Activated T-helper 1 cell treated with Interleukin-2 at 50 U/mL for 16 hours (primary cell): ENCODE measurements around the gene ITGB1.

Experiments
- DNase-seq: peaks from one replicate; pipeline ENCODE4 v3.0.0-alpha.2; 2020; ENCODE audit warnings: low read depth

The ITGB1 gene

GRCh38 chr10:32889631-32890212 is 68.3 kb downstream of the ITGB1 start:
- no peak for DNase-seq

GRCh38 chr10:32888161-32888927 is 69.7 kb downstream of the ITGB1 start:
- DNase-seq, result no peak

- DNase-seq, result no peak
Observed at GRCh38 chr10:32887481-32887880, 70.5 kb downstream of the ITGB1 start.

GRCh38 chr10:32882076-32882475 is 76.0 kb downstream of the ITGB1 start:
- DNase-seq, result no peak

- no peak for DNase-seq
Observed at GRCh38 chr10:32878646-32879045, 79.4 kb downstream of the ITGB1 start.

GRCh38 chr10:32877915-32878314 is 80.1 kb downstream of the ITGB1 start:
- no peak for DNase-seq

GRCh38 chr10:32865170-32865569 is 92.9 kb downstream of the ITGB1 start:
- no peak for DNase-seq

- no peak for DNase-seq
Observed at GRCh38 chr10:32854435-32854834, 103.6 kb downstream of the ITGB1 start.

- DNase-seq, result no peak
Observed at GRCh38 chr10:32851301-32851700, 106.7 kb downstream of the ITGB1 start.
